Endothelial cell (in vitro differentiated cells): Measurements from ENCODE around the gene FBXO34. TPM values are rescaled to one million over a fixed set of nuclear protein-coding genes. Genes with fewer than 3 reads are reported as not detected.

Source experiments
- DNase-seq: peaks from one replicate; pipeline ENCODE4 v3.0.0; 2021; ENCODE audit warnings: low spot score
- H3K27ac Mint-ChIP-seq: one replicate; pipeline ENCODE4 v1.8.0; 2021; ENCODE audit warnings: mixed read lengths, inconsistent platforms; ENCODE audit not compliant: unreplicated experiment
- H3K27me3 Mint-ChIP-seq: one replicate; pipeline ENCODE4 v1.8.0; 2021; ENCODE audit warnings: mild to moderate bottlenecking, moderate library complexity, mixed read lengths, inconsistent platforms; ENCODE audit not compliant: unreplicated experiment
- H3K36me3 Mint-ChIP-seq: one replicate; pipeline ENCODE4 v1.8.0; 2021; ENCODE audit warnings: mild to moderate bottlenecking, low read depth, mixed read lengths, inconsistent platforms; ENCODE audit not compliant: unreplicated experiment
- H3K4me1 Mint-ChIP-seq: one replicate; pipeline ENCODE4 v1.8.0; 2021; ENCODE audit warnings: mild to moderate bottlenecking, mixed read lengths, inconsistent platforms; ENCODE audit not compliant: unreplicated experiment
- H3K4me3 Mint-ChIP-seq: one replicate; pipeline ENCODE4 v1.8.0; 2021; ENCODE audit warnings: mild to moderate bottlenecking, mixed read lengths, inconsistent platforms; ENCODE audit not compliant: unreplicated experiment
- H3K9me3 Mint-ChIP-seq: one replicate; pipeline ENCODE4 v1.8.0; 2021; ENCODE audit warnings: mixed read lengths, inconsistent platforms; ENCODE audit not compliant: unreplicated experiment
- total RNA-seq: library from RNA; stranded (reverse); fragmentation: NEBNext Ultra II Directional; extraction: Animal tissue kit (Norgen Biotek cat#: 25700); gene quantifications from one replicate; pipeline ENCODE4 v1.2.1, GENCODE V29; 2021; ENCODE audit not compliant: unreplicated experiment
- TF ChIP-seq, protein P1 (sequence below): fragments of 200-600 bp; sonication (generic); IDR thresholded peaks from one replicate; pipeline ENCODE4 v1.5.0; 2021; ENCODE audit warnings: antibody characterized with exemption; ENCODE audit not compliant: unreplicated experiment

FBXO34 gene
- total RNA-seq, 1 donor from 2014 or later: 14.2 TPM

GRCh38 chr14:55254581-55254980, 16.6 kb upstream of the FBXO34 start:
- peaks cover 2% of the 10 kb centered on the region for H3K27me3 Mint-ChIP-seq
- no peaks in the 10 kb centered on the region for H3K36me3 Mint-ChIP-seq
- DNase-seq: no peak
- no peaks in the 10 kb centered on the region for H3K9me3 Mint-ChIP-seq
- TF ChIP-seq, protein P1, sequence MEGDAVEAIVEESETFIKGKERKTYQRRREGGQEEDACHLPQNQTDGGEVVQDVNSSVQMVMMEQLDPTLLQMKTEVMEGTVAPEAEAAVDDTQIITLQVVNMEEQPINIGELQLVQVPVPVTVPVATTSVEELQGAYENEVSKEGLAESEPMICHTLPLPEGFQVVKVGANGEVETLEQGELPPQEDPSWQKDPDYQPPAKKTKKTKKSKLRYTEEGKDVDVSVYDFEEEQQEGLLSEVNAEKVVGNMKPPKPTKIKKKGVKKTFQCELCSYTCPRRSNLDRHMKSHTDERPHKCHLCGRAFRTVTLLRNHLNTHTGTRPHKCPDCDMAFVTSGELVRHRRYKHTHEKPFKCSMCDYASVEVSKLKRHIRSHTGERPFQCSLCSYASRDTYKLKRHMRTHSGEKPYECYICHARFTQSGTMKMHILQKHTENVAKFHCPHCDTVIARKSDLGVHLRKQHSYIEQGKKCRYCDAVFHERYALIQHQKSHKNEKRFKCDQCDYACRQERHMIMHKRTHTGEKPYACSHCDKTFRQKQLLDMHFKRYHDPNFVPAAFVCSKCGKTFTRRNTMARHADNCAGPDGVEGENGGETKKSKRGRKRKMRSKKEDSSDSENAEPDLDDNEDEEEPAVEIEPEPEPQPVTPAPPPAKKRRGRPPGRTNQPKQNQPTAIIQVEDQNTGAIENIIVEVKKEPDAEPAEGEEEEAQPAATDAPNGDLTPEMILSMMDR: no peak
- no peak overlapping the region for H3K27ac Mint-ChIP-seq
- H3K4me3 Mint-ChIP-seq: no peak overlapping the region
- no peaks in the 10 kb centered on the region for H3K4me1 Mint-ChIP-seq

DNA sequence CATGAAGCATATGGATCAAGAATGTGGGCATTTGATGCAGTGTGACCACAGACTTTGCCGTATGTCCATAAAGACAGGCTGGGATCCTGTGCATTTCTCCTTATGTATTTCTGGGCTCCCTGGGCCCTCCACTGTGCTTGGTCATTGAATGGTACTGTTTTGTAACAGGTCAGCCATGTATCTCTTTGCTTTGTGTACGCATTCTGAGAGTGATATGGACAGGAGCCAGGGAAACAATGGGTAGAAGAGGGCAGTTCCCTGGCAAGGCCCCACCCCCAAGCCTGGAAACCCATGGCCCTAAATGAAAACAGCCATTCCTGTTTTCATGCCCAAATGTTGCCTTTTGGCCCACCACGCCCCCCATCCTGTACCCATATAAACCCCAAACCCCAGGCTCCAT, 15.2 kb upstream of the FBXO34 start:
- DNase-seq: no peak
- no peaks in the 10 kb centered on the region for H3K4me1 Mint-ChIP-seq
- H3K4me3 Mint-ChIP-seq: no peak overlapping the region
- no peak overlapping the region for H3K27ac Mint-ChIP-seq
- TF ChIP-seq, protein P1: no peak
- no peaks in the 10 kb centered on the region for H3K9me3 Mint-ChIP-seq
- H3K36me3 Mint-ChIP-seq: no peaks in the 10 kb centered on the region
- peaks cover 2% of the 10 kb centered on the region for H3K27me3 Mint-ChIP-seq

- TF ChIP-seq, protein P1: no peak
- H3K9me3 Mint-ChIP-seq: no peaks in the 10 kb centered on the region
- peaks cover 2% of the 10 kb centered on the region for H3K27me3 Mint-ChIP-seq
- DNase-seq: no peak
- no peaks in the 10 kb centered on the region for H3K4me1 Mint-ChIP-seq
- H3K27ac Mint-ChIP-seq: no peak overlapping the region
- H3K36me3 Mint-ChIP-seq: no peaks in the 10 kb centered on the region
- no peak overlapping the region for H3K4me3 Mint-ChIP-seq
Measured at GRCh38 chr14:55256586-55256985, 14.6 kb upstream of the FBXO34 start.

- no peaks in the 10 kb centered on the region for H3K9me3 Mint-ChIP-seq
- no peak overlapping the region for H3K4me3 Mint-ChIP-seq
Measured at GRCh38 chr14:55265197-55265596, 6.0 kb upstream of the FBXO34 start.

GRCh38 chr14:55267820-55268219, 3.4 kb upstream of the FBXO34 start:
- no peak overlapping the region for H3K27ac Mint-ChIP-seq
- no peaks in the 10 kb centered on the region for H3K9me3 Mint-ChIP-seq
- peaks cover 6% of the 10 kb centered on the region for H3K4me1 Mint-ChIP-seq
- H3K27me3 Mint-ChIP-seq: peaks cover 6% of the 10 kb centered on the region
- no peak for DNase-seq
- H3K4me3 Mint-ChIP-seq: no peak overlapping the region
- no peaks in the 10 kb centered on the region for H3K36me3 Mint-ChIP-seq
- TF ChIP-seq, protein P1: no peak

More at GRCh38 chr14:55265197-55265596, 6.0 kb upstream of the FBXO34 start:
- Mint-ChIP-seq H3K27ac (no peak overlapping the region), H3K27me3 (peaks cover 2% of the 10 kb centered on the region), H3K4me1 (no peaks in the 10 kb centered on the region), H3K36me3 (no peaks in the 10 kb centered on the region)
- no peak for DNase-seq
- TF ChIP-seq, protein P1: no peak
